Measurements from ENCODE around the gene SUGP1. TPM values are rescaled to one million over a fixed set of nuclear protein-coding genes. Genes with fewer than 3 reads are reported as not detected.

The SUGP1 gene
- total RNA-seq, 1 donor from 2014 or later, result 44.7 TPM

- DNase-seq, result no peak
- H3K4me3 ChIP-seq, result no peak overlapping the region
- no peak overlapping the region for H3K27ac ChIP-seq (replicated peaks)
- H3K27me3 ChIP-seq (ENCODE audit: low read depth), result peaks cover 17% of the 10 kb centered on the region
- no peaks in the 10 kb centered on the region for H3K9me3 ChIP-seq (replicated peaks)
- peaks cover under 1% of the 10 kb centered on the region for H3K36me3 ChIP-seq
- H3K4me1 ChIP-seq, result peaks cover 7% of the 10 kb centered on the region
- intact Hi-C loops (cut with micrococcal nuclease), result no loop called here
- no peak for TF ChIP-seq CTCF (IDR thresholded peaks at IDR 0.05; ENCODE audit: borderline replicate concordance)
Observed at GRCh38 chr19:19269952-19270694, 50.2 kb downstream of the SUGP1 start.

GRCh38 chr19:19268453-19269385 lies 51.6 kb downstream of the SUGP1 start:
- Histone ChIP-seq H3K27ac (replicated peaks) (no peak overlapping the region), H3K9me3 (replicated peaks) (no peaks in the 10 kb centered on the region), H3K27me3 (ENCODE audit: low read depth) (peaks cover 26% of the 10 kb centered on the region), H3K4me3 (no peak overlapping the region), H3K36me3 (no peaks in the 10 kb centered on the region), H3K4me1 (peaks cover 7% of the 10 kb centered on the region)
- no peak for TF ChIP-seq CTCF (IDR thresholded peaks at IDR 0.05; ENCODE audit: borderline replicate concordance)
- DNase-seq, result no peak
- intact Hi-C loops (cut with micrococcal nuclease), result no loop called here

GRCh38 chr19:19267305-19267704 lies 53.0 kb downstream of the SUGP1 start:
- H3K27ac ChIP-seq (replicated peaks), result no peak overlapping the region
- DNase-seq, result no peak
- no peaks in the 10 kb centered on the region for H3K36me3 ChIP-seq
- intact Hi-C loops (cut with micrococcal nuclease), result no loop called here
- H3K4me3 ChIP-seq, result no peak overlapping the region
- peaks cover 26% of the 10 kb centered on the region for H3K27me3 ChIP-seq (ENCODE audit: low read depth)
- no peaks in the 10 kb centered on the region for H3K9me3 ChIP-seq (replicated peaks)
- H3K4me1 ChIP-seq, result no peaks in the 10 kb centered on the region
- TF ChIP-seq CTCF (IDR thresholded peaks at IDR 0.05; ENCODE audit: borderline replicate concordance), result no peak

GRCh38 chr19:19263886-19264487 lies 56.3 kb downstream of the SUGP1 start:
- no peak overlapping the region for H3K27ac ChIP-seq (replicated peaks)
- no peaks in the 10 kb centered on the region for H3K36me3 ChIP-seq
- TF ChIP-seq CTCF (IDR thresholded peaks at IDR 0.05; ENCODE audit: borderline replicate concordance), result no peak
- no peak for DNase-seq
- peaks cover 6% of the 10 kb centered on the region for H3K4me1 ChIP-seq
- intact Hi-C loops (cut with micrococcal nuclease), result no loop called here
- H3K27me3 ChIP-seq (ENCODE audit: low read depth), result peaks cover 59% of the 10 kb centered on the region
- no peak overlapping the region for H3K4me3 ChIP-seq
- H3K9me3 ChIP-seq (replicated peaks), result peaks cover 4% of the 10 kb centered on the region
